CD4-positive, alpha-beta T cell treated with Interleukin-4 for 4 hours (primary cell): ENCODE results near the gene CDK5.
A peak's percentile ranks its signal among the peaks of the same experiment; 100 is the strongest.
"Not testable (repeated sequence)": the region's sequence is repeated elsewhere in the genome, so short reads cannot be mapped to it uniquely, and the experiment has no call there.

Experiments
- DNase-seq: peaks from one replicate; pipeline ENCODE4 v3.0.0-alpha.2; 2020

Gene CDK5

DNA sequence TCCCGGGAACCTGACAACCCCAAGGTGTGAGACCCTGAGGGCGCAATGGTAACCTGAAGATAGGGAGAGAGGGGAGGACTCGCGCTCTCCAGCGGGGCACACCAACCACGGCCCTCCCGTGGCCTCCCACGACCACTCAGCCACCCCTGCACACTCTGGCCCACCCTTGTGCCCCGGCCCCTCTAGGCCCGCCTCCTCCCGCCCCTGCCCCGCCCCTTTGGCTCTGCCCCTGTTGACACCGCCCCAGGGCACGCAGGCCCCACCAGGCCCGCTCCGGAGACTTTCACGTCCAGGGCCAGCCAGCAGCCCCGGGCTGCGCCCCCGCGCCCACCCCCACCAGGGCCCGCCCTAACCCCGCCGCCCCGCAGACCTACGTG lies 44.4 kb downstream of the CDK5 start:
- DNase-seq: no peak

DNA sequence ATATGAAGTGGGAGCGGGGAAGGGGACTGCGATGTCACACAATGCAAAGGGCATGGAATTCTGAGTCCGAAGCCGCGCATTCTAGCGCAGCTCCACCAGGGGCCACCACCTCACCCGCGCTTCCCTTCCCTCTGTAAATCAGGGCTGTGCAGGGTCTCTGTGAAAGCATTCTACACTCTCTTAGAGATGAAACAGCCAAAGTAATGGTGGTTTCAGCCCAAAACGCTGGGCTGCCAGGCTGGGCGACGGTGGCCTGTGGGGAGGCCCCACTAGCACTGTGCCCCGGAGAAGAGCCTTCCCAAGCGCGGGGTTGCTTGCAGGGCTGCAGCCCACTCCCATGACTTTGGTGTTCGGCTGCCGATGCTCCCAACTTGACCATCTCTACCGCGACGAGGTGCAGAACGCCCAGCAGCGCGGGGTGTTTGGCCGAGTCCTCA lies 44.8 kb downstream of the CDK5 start:
- DNase-seq: no peak

DNA sequence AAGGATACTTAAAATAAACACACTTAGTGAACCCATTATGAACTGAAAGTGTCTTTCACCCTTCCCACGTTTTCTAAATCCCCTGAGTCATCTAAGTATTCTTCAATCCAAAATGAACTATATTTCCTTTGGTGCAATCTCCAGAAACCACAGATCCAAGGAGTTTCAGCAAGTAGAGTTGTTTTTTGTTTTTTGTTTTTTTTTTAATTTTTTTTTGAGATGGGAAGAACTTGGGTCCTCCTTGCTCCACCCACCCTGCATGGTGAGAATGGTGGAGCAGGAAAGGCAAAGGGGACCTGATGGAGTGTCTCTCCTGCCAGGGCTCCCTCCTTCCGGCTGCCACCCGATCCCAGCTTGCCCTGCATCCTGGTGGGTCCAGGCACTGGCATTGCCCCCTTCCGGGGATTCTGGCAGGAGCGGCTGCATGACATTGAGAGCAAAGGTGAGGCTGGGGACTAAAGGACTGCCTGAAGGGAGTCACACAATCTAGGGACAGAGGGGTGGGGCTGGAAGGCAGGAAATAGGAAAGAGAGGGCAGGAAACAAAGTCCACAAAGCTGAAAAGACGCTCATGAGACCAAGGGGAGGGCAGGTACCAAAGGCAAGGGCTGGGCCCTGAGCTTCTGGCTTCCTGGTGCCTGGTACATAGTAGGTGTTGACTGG lies 45.5 kb downstream of the CDK5 start:
- no peak for DNase-seq

DNA sequence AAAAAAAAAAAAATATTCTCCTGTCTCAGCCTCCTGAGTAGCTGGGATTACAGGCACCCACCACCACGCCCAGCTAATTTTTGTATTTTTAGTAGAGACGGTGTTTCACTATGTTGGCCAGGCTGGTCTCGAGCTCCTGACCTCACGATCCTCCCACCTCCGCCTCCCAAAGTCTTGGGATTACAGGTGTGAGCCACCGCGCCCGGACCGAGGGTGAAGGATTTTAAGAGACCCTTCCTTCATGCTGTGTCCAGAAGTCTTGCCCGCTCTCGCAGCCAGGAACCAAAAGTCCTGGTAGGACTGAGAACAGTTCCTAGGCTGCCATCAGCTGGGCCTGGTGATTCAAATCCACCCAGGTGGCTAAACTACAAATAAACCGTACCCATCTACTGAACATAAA lies 46.1 kb downstream of the CDK5 start:
- DNase-seq: not testable (repeated sequence)

DNA sequence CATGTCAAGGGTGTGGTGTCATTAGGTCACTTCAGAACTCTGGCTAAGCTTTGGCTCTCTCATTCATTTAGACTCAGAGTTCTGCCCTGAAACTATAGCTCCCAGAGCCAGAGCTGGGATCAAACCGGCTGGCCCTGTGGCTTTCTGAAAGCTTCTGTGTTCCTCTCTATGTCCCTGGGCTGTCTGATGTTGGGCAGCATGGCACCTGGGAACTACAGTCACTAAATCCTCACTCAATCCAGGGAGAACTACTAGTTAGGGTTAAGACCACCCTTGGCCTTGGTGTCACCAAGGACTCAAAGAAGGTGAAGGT lies 46.6 kb downstream of the CDK5 start:
- DNase-seq: no peak

DNA sequence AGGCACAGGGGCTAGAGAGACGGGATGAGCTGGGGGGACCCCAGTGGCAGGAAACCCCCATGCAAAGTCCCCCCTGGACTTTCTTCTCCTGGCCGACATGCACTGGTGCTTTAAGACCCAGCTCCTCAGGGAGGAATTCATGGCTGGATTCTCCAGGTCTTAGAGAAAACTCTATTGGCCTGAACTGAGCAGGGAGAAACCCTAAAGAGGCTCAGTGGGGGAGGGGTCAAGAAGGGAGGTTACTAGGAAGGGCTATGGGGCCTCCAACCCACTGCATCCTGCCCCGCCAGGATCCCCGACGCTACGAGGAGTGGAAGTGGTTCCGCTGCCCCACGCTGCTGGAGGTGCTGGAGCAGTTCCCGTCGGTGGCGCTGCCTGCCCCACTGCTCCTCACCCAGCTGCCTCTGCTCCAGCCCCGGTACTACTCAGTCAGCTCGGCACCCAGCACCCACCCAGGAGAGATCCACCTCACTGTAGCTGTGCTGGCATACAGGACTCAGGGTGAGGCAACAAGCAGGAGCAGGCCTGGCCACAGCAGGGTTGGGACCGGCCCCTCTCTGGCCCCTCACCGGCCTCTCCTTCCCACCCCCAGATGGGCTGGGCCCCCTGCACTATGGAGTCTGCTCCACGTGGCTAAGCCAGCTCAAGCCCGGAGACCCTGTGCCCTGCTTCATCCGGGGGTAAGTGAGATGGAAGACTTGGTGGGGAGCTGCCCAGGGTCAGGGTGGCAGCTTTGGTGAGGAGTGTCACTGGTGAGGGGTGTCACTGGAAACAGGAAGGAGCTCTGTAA lies 47.2 kb downstream of the CDK5 start:
- DNase-seq: peak; percentile 37

DNA sequence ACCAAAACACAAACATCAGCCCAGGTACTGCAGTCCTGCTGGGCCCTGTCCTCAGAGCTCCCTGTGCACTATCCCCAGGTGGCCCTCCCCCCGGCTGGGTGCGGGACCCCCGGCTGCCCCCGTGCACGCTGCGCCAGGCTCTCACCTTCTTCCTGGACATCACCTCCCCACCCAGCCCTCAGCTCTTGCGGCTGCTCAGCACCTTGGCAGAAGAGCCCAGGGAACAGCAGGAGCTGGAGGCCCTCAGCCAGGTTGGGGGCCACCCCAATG lies 47.7 kb downstream of the CDK5 start:
- no peak for DNase-seq

DNA sequence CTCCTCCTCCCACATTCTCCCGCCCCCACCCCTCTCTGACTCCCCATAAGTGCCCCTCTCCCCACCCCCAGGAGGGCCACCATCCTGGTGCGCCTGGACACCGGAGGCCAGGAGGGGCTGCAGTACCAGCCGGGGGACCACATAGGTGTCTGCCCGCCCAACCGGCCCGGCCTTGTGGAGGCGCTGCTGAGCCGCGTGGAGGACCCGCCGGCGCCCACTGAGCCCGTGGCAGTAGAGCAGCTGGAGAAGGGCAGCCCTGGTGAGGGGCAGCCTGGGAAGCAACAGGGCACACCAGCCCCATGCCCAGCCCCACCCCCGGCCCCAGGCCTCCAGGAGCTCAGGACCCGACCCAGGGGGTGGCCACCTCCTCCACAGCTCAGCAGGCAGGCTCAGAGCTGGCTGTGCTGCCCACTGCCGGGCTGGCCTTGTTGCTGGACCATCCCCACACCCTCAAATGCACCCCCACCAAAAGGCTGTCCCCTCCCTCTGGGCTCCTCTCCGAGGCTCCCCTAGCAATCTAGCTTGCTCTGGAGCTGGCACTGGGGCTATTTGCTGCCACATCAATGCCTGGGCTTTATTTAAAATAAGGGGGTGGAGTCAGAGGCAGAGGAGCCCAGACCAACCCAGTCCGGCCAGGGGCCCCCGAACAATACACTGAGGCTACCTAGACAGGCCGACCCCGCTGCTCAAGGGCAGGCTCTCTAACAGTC lies 48.2 kb downstream of the CDK5 start:
- DNase-seq: no peak

DNA sequence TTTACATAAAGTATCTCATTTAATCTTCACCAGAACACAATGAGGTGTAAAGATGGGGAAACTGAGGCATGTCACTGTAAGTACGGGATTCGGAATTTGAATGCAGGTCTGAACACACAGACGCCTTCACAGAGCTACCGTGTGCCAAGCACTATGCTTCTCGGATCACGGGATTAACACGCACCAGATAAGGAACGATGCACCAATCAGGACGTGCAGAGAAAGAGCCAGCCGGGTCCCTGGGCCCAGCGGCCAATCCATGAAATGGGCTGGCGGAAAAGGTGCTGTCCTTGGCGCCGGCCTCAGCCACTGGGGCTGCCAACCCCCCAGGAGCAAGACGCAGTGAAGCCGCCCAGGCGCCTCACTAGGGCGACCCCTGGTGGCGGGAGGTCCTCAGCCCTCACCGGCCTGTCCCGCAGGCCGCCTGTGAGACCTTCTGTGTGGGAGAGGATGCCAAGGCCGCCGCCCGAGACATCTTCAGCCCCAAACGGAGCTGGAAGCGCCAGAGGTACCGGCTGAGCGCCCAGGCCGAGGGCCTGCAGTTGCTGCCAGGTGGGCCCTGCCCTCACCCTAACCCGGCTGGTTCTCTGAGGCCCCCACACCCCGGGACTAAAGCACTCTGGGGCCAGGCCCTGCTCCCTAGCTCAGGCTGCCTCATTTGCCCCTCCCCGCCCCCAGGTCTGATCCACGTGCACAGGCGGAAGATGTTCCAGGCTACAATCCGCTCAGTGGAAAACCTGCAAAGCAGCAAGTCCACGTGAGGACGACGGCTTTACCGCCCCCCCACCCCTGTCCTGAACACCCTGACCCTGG lies 49.0 kb downstream of the CDK5 start:
- DNase-seq: peak; percentile 86

DNA sequence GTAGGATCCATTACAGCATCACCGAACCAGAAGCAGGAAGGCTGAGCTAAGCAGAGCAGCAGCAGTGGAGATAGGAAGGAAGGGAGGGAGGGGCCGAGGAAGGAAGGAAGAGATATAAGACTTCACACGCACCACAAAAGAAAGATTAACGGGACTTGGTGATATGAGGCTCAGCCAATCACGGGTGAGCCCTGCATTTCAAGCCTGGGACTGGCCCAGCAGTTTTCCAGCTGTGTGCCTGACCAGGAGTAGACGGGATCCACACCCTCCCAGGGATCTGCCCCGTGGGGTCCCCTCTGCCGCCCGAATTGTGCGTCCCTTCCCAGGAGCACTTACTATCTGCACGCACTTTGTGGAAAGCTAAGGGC lies 49.6 kb downstream of the CDK5 start:
- DNase-seq: peak; percentile 58

DNA sequence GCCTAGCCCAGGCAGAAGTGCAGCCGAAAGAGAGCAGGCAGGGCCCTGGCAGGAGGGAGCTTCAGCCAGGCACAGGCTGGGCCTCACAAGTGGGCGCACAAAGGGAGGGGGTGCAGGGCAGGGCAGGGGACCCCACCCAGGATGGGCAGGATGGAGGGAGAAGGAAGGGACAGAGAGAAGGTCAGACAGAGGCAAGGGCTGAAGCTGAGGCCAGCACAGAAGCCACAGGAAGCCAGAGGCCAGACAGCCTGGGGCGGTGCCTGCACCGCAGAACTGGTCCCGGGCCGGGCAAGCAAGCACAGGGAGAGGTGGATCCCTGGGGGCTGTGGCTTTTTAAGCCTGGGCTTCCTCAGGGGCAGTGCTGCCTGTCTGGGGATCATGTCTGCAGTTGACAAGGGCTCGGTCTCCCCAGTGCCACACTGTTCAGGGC lies 50.2 kb downstream of the CDK5 start:
- no peak for DNase-seq

DNA sequence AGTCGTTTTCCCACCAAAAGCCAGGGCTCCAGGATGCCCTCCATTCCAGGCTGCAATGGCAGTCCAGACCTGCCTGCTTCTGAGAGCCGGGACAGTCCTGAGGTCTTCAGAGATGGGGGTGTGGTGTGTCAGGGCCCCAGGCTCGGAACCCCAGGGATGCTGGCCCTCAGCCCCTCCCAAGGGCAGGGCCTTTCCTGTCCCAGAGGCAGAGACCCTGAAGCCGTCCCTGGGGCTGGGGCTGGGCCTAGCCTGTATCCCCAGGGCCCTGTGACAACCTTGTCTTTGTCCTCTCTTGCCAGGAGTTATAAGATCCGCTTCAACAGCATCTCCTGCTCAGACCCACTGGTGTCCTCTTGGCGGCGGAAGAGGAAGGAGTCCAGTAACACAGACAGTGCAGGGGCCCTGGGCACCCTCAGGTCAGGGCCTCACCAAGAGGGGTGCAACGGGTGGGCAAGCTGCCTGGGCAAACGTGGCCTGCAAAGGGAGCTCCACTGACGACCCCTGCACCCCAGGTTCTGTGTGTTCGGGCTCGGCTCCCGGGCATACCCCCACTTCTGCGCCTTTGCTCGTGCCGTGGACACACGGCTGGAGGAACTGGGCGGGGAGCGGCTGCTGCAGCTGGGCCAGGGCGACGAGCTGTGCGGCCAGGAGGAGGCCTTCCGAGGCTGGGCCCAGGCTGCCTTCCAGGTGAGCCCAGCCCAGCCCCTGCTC lies 51.0 kb downstream of the CDK5 start:
- no peak for DNase-seq

DNA sequence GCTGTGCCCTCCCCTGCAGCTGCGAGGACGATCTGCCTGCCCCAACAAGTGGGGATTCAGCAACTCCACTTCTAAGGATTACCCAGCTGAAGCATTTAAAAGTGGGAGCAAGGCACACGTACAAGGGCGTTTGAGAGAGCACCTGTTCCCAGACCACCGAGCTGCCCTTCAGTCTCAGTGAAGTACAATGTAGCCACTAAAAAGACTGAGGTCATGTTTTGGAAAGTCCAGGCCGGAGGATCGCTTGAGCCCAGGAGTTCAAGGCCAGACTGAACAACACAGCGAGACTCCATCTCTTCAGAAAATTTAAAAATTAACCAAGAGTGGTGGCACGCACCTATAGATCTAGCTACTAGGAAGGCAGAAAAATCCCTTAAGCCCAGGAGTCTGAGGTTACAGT lies 52.1 kb downstream of the CDK5 start:
- no peak for DNase-seq
